GM12891 (cell line): Measurements from ENCODE around the gene MRI1.
"Not testable (repeated sequence)": the region's sequence is repeated elsewhere in the genome, so short reads cannot be mapped to it uniquely, and the experiment has no call there.

Experiments
- PAX5 ChIP-seq: IDR thresholded peaks from 2 replicates; pipeline ENCODE4 v1.6.1; 2011; ENCODE audit warnings: low read length, moderate library complexity, mild to moderate bottlenecking; ENCODE audit not compliant: insufficient read depth, severe bottlenecking
- POLR2A ChIP-seq: IDR thresholded peaks from 2 replicates; pipeline ENCODE4 v1.6.1; 2011; ENCODE audit warnings: low read depth, low read length, control low read depth
- POLR2AphosphoS5 ChIP-seq: IDR thresholded peaks from 2 replicates; pipeline ENCODE4 v1.6.1; 2011; ENCODE audit warnings: low read depth, low read length, control low read depth
- POU2F2 ChIP-seq: IDR thresholded peaks from 2 replicates; pipeline ENCODE4 v1.6.1; 2011; ENCODE audit warnings: low read depth, mild to moderate bottlenecking, control low read depth, low read length, moderate library complexity
- TAF1 ChIP-seq: IDR thresholded peaks from 2 replicates; pipeline ENCODE4 v1.6.1; 2011; ENCODE audit warnings: low read depth, low read length, control low read depth

DNA sequence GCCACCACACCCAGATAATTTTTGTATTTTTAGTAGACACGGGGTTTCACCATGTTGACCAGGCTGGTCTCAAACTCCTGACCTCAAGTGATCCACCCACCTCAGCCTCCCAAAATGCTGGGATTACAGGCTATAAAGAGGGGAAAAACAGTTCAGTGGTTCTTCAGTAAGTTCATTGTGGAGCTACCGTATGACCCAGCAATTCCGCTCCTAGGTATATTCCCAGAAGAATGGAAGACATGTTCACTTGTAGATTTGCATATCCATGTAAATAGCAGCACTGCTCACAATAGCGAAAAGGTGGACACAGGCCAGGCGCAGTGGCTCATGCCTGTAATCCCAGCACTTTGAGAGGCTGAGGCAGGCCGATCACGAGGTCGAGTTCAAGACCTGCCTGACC, 15.5 kb downstream of the MRI1 start:
- not testable (repeated sequence) for TF ChIP-seq POLR2A, POLR2AphosphoS5, POU2F2, TAF1, PAX5
